ENCODE measurements around the gene MFSD1. TPM values are rescaled to one million over a fixed set of nuclear protein-coding genes. Genes with fewer than 3 reads are reported as not detected.

Gene MFSD1
- total RNA-seq, 4 donors from 2014 or later: 86.6 to 136 (median 96.2) TPM

DNA sequence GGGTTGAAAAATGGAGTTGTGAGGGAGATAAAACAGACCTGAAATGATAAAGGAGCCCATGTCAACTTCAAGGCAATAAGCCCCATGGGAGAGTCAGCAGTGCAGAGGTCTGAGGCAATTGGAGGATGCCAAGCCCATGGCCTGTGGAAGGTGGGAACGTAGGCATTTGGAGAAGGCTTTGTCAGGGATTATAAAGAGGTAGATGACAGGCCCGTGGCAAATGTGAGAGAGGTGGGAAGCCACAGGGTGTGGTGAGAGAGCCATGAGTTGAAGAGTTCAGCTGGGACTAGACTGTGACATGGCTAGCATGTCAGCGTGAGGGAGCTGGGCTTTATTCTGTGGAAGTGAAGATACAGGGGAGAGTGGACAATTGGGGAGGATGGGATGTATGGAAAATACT is 35.4 kb downstream of the MFSD1 start:
- TF ChIP-seq, protein P1, sequence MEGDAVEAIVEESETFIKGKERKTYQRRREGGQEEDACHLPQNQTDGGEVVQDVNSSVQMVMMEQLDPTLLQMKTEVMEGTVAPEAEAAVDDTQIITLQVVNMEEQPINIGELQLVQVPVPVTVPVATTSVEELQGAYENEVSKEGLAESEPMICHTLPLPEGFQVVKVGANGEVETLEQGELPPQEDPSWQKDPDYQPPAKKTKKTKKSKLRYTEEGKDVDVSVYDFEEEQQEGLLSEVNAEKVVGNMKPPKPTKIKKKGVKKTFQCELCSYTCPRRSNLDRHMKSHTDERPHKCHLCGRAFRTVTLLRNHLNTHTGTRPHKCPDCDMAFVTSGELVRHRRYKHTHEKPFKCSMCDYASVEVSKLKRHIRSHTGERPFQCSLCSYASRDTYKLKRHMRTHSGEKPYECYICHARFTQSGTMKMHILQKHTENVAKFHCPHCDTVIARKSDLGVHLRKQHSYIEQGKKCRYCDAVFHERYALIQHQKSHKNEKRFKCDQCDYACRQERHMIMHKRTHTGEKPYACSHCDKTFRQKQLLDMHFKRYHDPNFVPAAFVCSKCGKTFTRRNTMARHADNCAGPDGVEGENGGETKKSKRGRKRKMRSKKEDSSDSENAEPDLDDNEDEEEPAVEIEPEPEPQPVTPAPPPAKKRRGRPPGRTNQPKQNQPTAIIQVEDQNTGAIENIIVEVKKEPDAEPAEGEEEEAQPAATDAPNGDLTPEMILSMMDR (IDR thresholded peaks at IDR 0.05): no peak
- no peak for TF ChIP-seq POLR2A (IDR thresholded peaks at IDR 0.05)
- no peak for DNase-seq
- H3K36me3 ChIP-seq: no peaks in the 10 kb centered on the region
- intact Hi-C loops (cut with DNase I): no loop called here
- no peaks in the 10 kb centered on the region for H3K9me3 ChIP-seq
- H3K4me1 ChIP-seq: peaks cover 0 to 3% of the 10 kb centered on the region in 2 donors
- no peaks in the 10 kb centered on the region for H3K27me3 ChIP-seq
- no peak overlapping the region for H3K4me3 ChIP-seq (replicated peaks in 1 of 3)
- no peak overlapping the region for H3K27ac ChIP-seq
- 89 to 93% methylated on average over 3 of the region's 3 CpGs for WGBS, 2 donors

DNA sequence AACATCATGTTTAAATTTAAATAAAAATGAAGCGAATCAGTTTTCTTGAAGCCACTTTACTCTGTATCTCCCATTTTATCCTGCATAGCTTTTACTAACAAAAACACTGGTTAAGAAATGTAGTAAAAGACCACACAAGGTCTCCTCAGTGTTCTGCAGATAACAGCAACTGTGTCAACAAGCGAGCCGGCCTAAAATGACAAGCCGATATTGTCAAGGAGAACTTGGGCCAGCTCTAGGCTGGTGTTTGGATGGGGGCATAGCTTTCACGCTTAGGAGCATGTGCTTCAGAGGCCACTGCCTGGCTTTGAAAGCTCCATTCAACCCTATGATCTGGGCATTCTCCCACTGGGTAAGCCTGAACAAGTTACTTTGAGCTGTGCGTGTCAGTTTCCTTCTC is 38.1 kb downstream of the MFSD1 start:
- DNase-seq: peak; percentile 76 to 78
- intact Hi-C loops (cut with DNase I): no loop called here
- Histone ChIP-seq H3K9me3 (no peaks in the 10 kb centered on the region), H3K27me3 (no peaks in the 10 kb centered on the region), H3K36me3 (no peaks in the 10 kb centered on the region), H3K4me1 (peaks cover 0 to 3% of the 10 kb centered on the region in 2 donors), H3K4me3 (replicated peaks in 1 of 3) (no peak overlapping the region), H3K27ac (no peak overlapping the region)
- no peak for TF ChIP-seq POLR2A (IDR thresholded peaks at IDR 0.05)
- TF ChIP-seq, protein P1 (IDR thresholded peaks at IDR 0.05): no peak
- 42 to 44% methylated on average over 6 of the region's 6 CpGs for WGBS, 2 donors

DNA sequence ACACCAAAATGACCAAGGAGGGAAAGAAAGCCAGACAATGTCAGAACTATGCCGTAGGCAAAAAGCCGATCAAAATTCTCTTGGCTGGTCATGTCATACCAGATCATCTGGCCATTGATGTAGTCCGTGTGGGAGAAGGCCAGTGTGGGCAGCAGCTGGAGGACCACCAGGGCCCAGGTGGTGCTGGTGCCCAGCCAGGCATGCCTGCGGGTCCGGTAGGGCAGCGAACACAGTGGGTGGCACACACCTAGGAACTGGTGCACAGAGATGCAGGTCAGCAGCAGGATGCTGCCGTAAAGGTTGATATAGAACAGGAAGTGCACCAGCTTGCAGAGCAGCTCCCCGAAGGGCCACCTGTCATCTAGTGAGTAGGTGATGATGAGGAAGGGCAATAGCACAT is 39.5 kb downstream of the MFSD1 start:
- Histone ChIP-seq H3K27ac (no peak overlapping the region), H3K9me3 (no peaks in the 10 kb centered on the region), H3K4me3 (replicated peaks in 1 of 3) (no peak overlapping the region), H3K27me3 (no peaks in the 10 kb centered on the region), H3K36me3 (no peaks in the 10 kb centered on the region), H3K4me1 (peaks cover 0 to 3% of the 10 kb centered on the region in 2 donors)
- intact Hi-C loops (cut with DNase I): no loop called here
- TF ChIP-seq, protein P1 (IDR thresholded peaks at IDR 0.05): no peak
- TF ChIP-seq POLR2A (IDR thresholded peaks at IDR 0.05): no peak
- WGBS, 2 donors: 93 to 95% methylated on average over 6 to 8 of the region's 8 CpGs
- DNase-seq: no peak

DNA sequence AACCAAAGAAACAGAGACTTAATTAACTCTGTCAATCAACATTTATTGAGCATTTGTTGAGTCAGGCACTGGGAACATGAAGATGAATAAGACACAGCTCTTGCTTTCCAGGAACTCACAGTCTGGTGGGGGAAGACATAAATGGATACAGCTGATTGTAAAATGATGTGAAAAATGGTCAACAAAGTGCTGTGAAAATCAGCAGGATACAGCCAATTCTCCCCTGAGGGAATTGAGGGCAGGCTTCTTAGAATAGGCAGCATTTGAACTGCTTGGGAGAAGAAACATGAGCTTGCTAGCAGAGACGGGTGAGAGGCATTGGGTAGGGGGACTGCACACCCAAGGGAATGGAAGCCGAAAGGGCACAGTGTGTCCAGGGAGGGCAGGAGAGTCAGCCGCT is 41.1 kb downstream of the MFSD1 start:
- H3K27ac ChIP-seq: no peak overlapping the region
- H3K4me3 ChIP-seq (replicated peaks in 1 of 3): no peak overlapping the region
- DNase-seq: no peak
- TF ChIP-seq, protein P1 (IDR thresholded peaks at IDR 0.05): no peak
- no peak for TF ChIP-seq POLR2A (IDR thresholded peaks at IDR 0.05)
- WGBS, 2 donors: 81 to 92% methylated on average over 3 of the region's 3 CpGs
- no peaks in the 10 kb centered on the region for H3K36me3 ChIP-seq
- intact Hi-C loops (cut with DNase I): no loop called here
- peaks cover 0 to 3% of the 10 kb centered on the region in 2 donors for H3K4me1 ChIP-seq
- H3K27me3 ChIP-seq: no peaks in the 10 kb centered on the region
- H3K9me3 ChIP-seq: no peaks in the 10 kb centered on the region

GRCh38 chr3:158845765-158846350 is 44.0 kb downstream of the MFSD1 start:
- intact Hi-C loops (cut with DNase I): loop anchor here (5.0 kb wide), 1 partner anchor 411 kb away; no protein-coding TSS in a partner anchor
- peak in 1 of 2 donors; percentile 19 for DNase-seq
- Histone ChIP-seq H3K27ac (no peak overlapping the region), H3K9me3 (no peaks in the 10 kb centered on the region), H3K4me1 (no peaks in the 10 kb centered on the region), H3K27me3 (no peaks in the 10 kb centered on the region), H3K4me3 (replicated peaks in 1 of 3) (no peak overlapping the region), H3K36me3 (no peaks in the 10 kb centered on the region)
- TF ChIP-seq POLR2A (IDR thresholded peaks at IDR 0.05): no peak
- TF ChIP-seq, protein P1 (IDR thresholded peaks at IDR 0.05): peak; percentile 16 to 73 (median 68)
- 19 to 28% methylated on average over 5 of the region's 5 CpGs for WGBS, 2 donors

Data from thyroid gland (tissue), 4 donors.